LNCaP clone FGC (cell line): ENCODE results near the gene HOXB8.

ENCODE experiments used
- DNase-seq: peaks from one replicate; pipeline ENCODE4 v3.0.0-alpha.2; 2011; ENCODE audit warnings: low read depth
- H3K4me3 ChIP-seq: 2 replicates; pipeline ENCODE4 v1.5.1; 2011; ENCODE audit warnings: mild to moderate bottlenecking, low read depth, low read length, control low read depth
- CTCF ChIP-seq: IDR thresholded peaks from 2 replicates; pipeline ENCODE4 v1.5.1; 2012; ENCODE audit warnings: mild to moderate bottlenecking; ENCODE audit not compliant: control insufficient read depth, insufficient read depth; ENCODE audit errors: extremely low read depth

Gene HOXB8

GRCh38 chr17:48626245-48627117 lies 11.4 kb upstream of the HOXB8 start, which contains the start of gene HOXB9:
Gene HOXB9 (minus strand): TSS chr17:48626358. CDS start chr17:48626269, 89 bp downstream.
- no peak for DNase-seq
- no peak for TF ChIP-seq CTCF
- H3K4me3 ChIP-seq = peak within 1 kb of the TSS; percentile 46

GRCh38 chr17:48625495-48626244 lies 10.6 kb upstream of the HOXB8 start:
- H3K4me3 ChIP-seq = peak overlapping the region; percentile 46
- DNase-seq = peak; percentile 15
- no peak for TF ChIP-seq CTCF

GRCh38 chr17:48624544-48625494 lies 9.7 kb upstream of the HOXB8 start:
- peak; percentile 31 for DNase-seq
- 0 out of 2 replicates have a peak, but pooled peaks have one; percentile 2 for TF ChIP-seq CTCF
- peak overlapping the region; percentile 46 for H3K4me3 ChIP-seq

GRCh38 chr17:48624118-48624517 lies 9.0 kb upstream of the HOXB8 start:
- no peak for DNase-seq
- no peak for TF ChIP-seq CTCF
- H3K4me3 ChIP-seq = no peak overlapping the region

GRCh38 chr17:48623583-48623982 lies 8.5 kb upstream of the HOXB8 start:
- no peak for DNase-seq
- no peak for TF ChIP-seq CTCF
- H3K4me3 ChIP-seq = no peak overlapping the region

- H3K4me3 ChIP-seq = no peak overlapping the region
- no peak for TF ChIP-seq CTCF
- DNase-seq = no peak
Observed at GRCh38 chr17:48622857-48623256, 7.8 kb upstream of the HOXB8 start.
